KMS-11 (cell line): Measurements from ENCODE around the gene WIF1.

ENCODE experiments used
- H2AFZ ChIP-seq: fragments of 200-600 bp; sonication (generic); 2 replicates; pipeline ENCODE4 v1.6.1; 2016; ENCODE audit warnings: antibody characterized with exemption, mixed run types, low read depth
- H3K27ac ChIP-seq: fragments of 200-600 bp; sonication (generic); 2 replicates; pipeline ENCODE4 v1.6.1; 2016; ENCODE audit warnings: mild to moderate bottlenecking, mixed run types
- H3K27me3 ChIP-seq: fragments of 200-600 bp; sonication (generic); 2 replicates; pipeline ENCODE4 v1.6.1; 2017; ENCODE audit warnings: mild to moderate bottlenecking, low read depth, mixed run types, moderate library complexity; ENCODE audit not compliant: insufficient read depth
- H3K36me3 ChIP-seq: fragments of 200-600 bp; sonication (generic); 2 replicates; pipeline ENCODE4 v1.6.1; 2017; ENCODE audit warnings: mild to moderate bottlenecking, mixed run types; ENCODE audit not compliant: insufficient read depth
- H3K4me1 ChIP-seq: fragments of 200-600 bp; sonication (generic); 2 replicates; pipeline ENCODE4 v1.6.1; 2016; ENCODE audit warnings: mild to moderate bottlenecking, low read depth, mixed run types; ENCODE audit not compliant: poor library complexity, severe bottlenecking
- H3K4me2 ChIP-seq: fragments of 200-600 bp; sonication (generic); 2 replicates; pipeline ENCODE4 v1.7.0; 2016; ENCODE audit warnings: mild to moderate bottlenecking, mixed run types
- H3K4me3 ChIP-seq: fragments of 200-600 bp; sonication (generic); IDR thresholded peaks from 2 replicates; pipeline ENCODE4 v1.6.1; 2017; ENCODE audit warnings: low read depth, low read length, mixed read lengths; ENCODE audit not compliant: insufficient read depth
- H3K79me2 ChIP-seq: fragments of 200-600 bp; sonication (generic); 2 replicates; pipeline ENCODE4 v1.6.1; 2016; ENCODE audit warnings: low read depth, mixed run types; ENCODE audit not compliant: insufficient read depth
- H3K9ac ChIP-seq: fragments of 200-600 bp; sonication (generic); 2 replicates; pipeline ENCODE4 v1.6.1; 2016; ENCODE audit warnings: mild to moderate bottlenecking, mixed run types
- H4K20me1 ChIP-seq: fragments of 200-600 bp; sonication (generic); 2 replicates; pipeline ENCODE4 v1.6.1; 2016; ENCODE audit warnings: mild to moderate bottlenecking, mixed run types; ENCODE audit not compliant: insufficient read depth
- CTCF ChIP-seq: fragments of 200-600 bp; sonication (generic); conservative IDR thresholded peaks from 2 replicates; pipeline ENCODE4 v1.6.1; 2017; ENCODE audit warnings: low read depth, mild to moderate bottlenecking, antibody characterized with exemption, low read length, moderate library complexity, mixed read lengths

The WIF1 gene

GRCh38 chr12:65121049-65121955 lies at the start of gene WIF1:
Gene WIF1 (minus strand): TSS chr12:65121305. CDS start chr12:65121191, 114 bp downstream.
- Histone ChIP-seq H4K20me1 (no peaks in the 10 kb centered on the region), H3K4me3 (no peak within 1 kb of the TSS), H2AFZ (no peak within 1 kb of the TSS), H3K27me3 (no peaks in the 10 kb centered on the region), H3K27ac (no peak within 1 kb of the TSS), H3K4me2 (no peak within 1 kb of the TSS), H3K9ac (no peak within 1 kb of the TSS), H3K79me2 (no peaks in the 10 kb centered on the region), H3K4me1 (peaks cover 7% of the 10 kb centered on the region), H3K36me3 (no peaks in the 10 kb centered on the region)
- TF ChIP-seq CTCF = peak; percentile 36; the same call in 1 of the 2 replicates

- H2AFZ ChIP-seq = peak overlapping the region; percentile 91
These were observed 49.2 kb upstream of the WIF1 start for GRCh38 chr12:65170209-65170881.

GRCh38 chr12:65169320-65170208 lies 48.5 kb upstream of the WIF1 start, which contains the start of gene LEMD3:
Gene LEMD3 (plus strand): TSS chr12:65169583. CDS start chr12:65169597, 14 bp downstream.
- peak within 1 kb of the TSS; percentile 94 for H3K27ac ChIP-seq
- no peaks in the 10 kb centered on the region for H3K27me3 ChIP-seq
- peak within 1 kb of the TSS; percentile 91 for H2AFZ ChIP-seq
- no peak for TF ChIP-seq CTCF
- H3K36me3 ChIP-seq = no peaks in the 10 kb centered on the region
- H3K4me3 ChIP-seq = peak within 1 kb of the TSS; percentile 3
- peak within 1 kb of the TSS; percentile 96 for H3K9ac ChIP-seq
- H3K79me2 ChIP-seq = peaks cover 50% of the 10 kb centered on the region
- H4K20me1 ChIP-seq = peaks cover 40% of the 10 kb centered on the region
- H3K4me1 ChIP-seq = peaks cover 51% of the 10 kb centered on the region
- peak within 1 kb of the TSS; percentile 66 for H3K4me2 ChIP-seq

More at GRCh38 chr12:65170209-65170881, 49.2 kb upstream of the WIF1 start:
- Histone ChIP-seq H3K4me3 (no peak overlapping the region), H3K4me1 (peaks cover 47% of the 10 kb centered on the region), H3K9ac (peak overlapping the region; percentile 96), H4K20me1 (peaks cover 42% of the 10 kb centered on the region), H3K27me3 (no peaks in the 10 kb centered on the region), H3K79me2 (peaks cover 58% of the 10 kb centered on the region), H3K4me2 (peak overlapping the region; percentile 66), H3K36me3 (no peaks in the 10 kb centered on the region; the same call in 1 of the 2 replicates), H3K27ac (peak overlapping the region; percentile 94)
- no peak for TF ChIP-seq CTCF
